Measurements from ENCODE around the gene SLC7A4.
"Not testable (repeated sequence)": the region's sequence is repeated elsewhere in the genome, so short reads cannot be mapped to it uniquely, and the experiment has no call there.

SLC7A4 gene

DNA sequence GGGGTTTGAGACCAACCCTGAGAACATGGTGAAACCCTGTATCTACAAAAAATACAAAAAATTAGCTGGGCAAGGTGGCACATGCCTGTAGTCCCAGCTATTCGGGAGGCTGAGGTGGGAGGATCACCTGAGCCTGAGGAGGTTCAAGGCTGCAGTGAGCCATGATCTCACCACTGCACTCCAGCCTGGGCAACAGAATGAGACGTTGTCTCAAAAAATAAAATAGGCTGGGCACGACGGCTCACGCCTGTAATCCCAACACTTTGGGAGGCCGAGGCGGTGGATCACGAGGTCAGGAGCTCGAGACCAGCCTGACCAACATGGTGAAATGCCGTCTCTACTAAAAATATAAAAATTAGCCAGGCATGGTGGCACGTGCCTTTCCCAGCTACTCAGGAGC is 32.1 kb upstream of the SLC7A4 start:
- not testable (repeated sequence) for DNase-seq (ENCODE audit: low read depth in 2 of 2)

- DNase-seq (ENCODE audit: low read depth in 2 of 2), result not testable (repeated sequence)
Observed at GRCh38 chr22:21061660-21062321, 29.4 kb upstream of the SLC7A4 start.

DNA sequence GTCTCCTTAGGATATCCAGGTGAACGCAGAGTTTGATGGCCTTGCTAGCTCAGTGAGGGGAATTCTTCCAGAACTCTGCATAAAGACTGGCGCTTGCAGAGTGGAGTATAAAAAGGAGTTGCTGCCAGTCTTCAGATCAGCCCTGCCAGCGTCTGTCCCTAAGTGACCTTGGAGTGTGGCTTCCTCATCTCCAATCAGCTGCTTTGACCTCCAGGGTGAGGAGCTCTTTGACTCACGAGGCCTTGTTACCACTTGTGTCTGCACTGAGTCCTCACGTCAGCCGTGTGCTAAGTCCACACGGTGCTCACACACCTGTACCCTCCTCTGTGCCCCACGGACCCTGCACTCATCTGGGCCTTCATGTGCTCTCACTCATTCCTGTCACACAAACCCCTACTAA is 28.0 kb upstream of the SLC7A4 start:
- not testable (repeated sequence) for DNase-seq (ENCODE audit: low read depth in 2 of 2)

DNA sequence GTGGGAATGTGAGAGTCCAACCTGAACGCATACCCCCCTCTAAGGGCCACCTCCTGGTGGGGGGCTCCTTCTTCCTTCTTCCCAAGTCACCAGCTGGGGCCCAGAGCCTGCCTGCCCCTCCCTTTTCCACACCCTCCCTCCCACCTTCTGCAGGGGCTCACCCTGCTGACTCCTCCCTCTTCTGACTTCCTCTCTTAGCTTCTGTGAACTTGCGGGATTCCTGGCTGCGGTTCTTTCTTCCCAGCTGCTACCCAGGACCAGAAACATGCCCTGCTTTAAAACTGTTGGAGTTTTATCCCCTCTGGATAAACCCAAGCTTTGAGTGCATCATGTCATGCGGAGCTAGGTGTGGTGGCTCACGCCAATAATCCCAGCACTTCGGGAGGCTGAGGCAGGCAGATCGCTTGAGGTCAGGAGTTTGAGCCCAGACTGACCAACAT is 23.5 kb upstream of the SLC7A4 start:
- DNase-seq (ENCODE audit: low read depth in 2 of 2), result no peak

GRCh38 chr22:21055564-21055834 is 23.1 kb upstream of the SLC7A4 start:
- DNase-seq (ENCODE audit: low read depth in 2 of 2), result no peak

DNA sequence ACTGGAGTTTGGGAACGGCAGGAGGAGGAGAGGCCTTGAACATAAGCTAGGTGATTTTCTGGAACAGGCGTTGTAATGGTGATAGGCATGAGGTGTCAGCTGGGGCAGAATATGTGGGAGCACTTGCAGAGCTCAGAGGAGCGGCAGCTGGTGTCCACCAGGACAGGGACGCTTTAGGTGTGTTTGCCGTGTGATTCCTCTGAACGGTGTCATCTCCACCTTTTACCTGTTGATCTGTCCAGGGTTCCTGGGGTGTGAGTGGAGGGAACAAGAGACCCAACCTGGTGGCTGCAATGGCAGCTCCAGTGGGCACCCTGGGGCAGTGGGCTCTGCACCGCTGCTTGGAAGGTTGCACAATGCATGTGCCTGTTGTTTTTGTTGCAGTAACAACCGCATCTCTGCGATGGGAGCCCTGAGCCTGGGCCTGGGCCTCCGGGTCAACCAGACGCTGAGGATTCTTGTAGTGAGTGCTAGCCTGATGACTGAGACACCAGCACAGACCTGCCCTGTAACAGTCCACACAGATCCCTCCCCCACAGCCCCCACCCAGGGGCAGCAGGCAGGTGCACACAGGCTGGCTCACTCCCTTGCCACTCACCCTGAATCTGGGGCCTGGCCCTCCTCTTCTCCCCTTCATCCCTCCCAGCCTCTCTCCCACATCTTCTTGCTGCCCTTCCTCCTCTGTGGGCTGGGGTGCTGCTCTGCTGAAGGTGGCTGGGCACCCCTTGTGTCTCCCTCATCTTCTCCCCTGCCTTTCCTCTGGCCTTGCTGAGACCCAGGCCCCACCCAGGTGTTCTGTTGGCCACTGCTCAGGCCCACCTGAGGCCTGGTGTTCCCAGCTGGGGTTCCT is 22.6 kb upstream of the SLC7A4 start:
- no peak for DNase-seq (ENCODE audit: low read depth in 2 of 2)

DNA sequence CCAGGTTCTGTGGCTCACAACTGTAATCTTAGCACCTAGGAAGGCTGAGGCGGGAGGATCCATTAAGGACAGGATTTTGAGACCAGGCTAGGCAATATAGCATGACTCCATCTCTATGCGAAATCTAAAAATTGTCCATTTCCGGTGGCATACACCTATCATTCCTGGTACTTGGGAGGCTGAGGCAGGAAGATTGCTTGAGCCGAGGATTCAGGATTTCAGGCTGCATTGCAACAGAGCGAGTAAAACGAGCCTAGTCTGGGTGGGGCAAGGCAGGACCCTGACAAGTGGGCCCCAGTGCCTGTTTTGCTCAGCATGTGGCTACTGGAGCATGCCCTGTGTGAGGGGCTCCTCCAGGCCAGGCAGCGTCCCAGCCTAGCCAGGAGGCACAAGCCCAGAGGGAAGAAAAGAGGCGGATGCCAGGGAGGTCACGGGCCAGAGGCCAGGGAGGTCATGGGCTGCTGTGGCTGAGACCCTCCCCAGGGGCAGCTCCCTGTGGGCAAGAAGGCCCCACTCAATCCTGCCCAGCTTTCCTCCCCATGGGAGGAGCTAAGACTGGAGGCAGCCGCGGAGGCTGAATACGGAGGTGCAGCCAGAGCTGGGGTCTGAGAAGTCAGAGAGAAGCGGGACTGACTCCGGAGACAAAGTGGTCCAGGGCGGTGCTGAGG is 21.8 kb upstream of the SLC7A4 start:
- no peak for DNase-seq (ENCODE audit: low read depth in 2 of 2)

- no peak for DNase-seq (ENCODE audit: low read depth in 2 of 2)
Observed at GRCh38 chr22:21052715-21053459, 20.5 kb upstream of the SLC7A4 start.

- DNase-seq (ENCODE audit: low read depth in 2 of 2), result no peak
Observed at GRCh38 chr22:21051831-21052400, 19.6 kb upstream of the SLC7A4 start.

GRCh38 chr22:21051145-21051830 is 18.9 kb upstream of the SLC7A4 start:
- DNase-seq (ENCODE audit: low read depth in 2 of 2), result no peak

- DNase-seq (ENCODE audit: low read depth in 2 of 2), result not testable (repeated sequence)
Observed at GRCh38 chr22:21048965-21049364, 16.6 kb upstream of the SLC7A4 start.

- DNase-seq (ENCODE audit: low read depth in 2 of 2), result not testable (repeated sequence)
Observed at GRCh38 chr22:21048448-21048847, 16.1 kb upstream of the SLC7A4 start.

DNA sequence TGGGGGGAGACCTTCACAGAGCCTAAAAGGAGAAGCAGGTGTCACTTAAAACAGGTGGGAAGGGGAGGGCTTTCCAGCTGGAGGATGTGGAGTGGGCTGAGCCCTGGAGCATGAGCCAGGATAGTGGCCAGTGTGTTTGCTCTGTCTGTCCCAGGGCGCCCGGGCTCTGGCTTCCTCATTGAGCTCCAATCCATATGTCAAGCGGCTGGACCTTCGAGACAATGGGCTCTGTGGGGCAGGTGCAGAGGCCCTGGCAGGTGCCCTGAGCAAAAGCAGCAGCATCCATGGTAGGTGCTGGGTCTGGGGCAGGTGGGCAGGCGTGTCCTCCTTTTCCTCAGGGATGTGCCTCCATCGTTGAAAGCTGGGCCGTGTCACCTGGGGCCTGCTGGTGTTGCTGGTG is 15.4 kb upstream of the SLC7A4 start:
- DNase-seq (ENCODE audit: low read depth in 2 of 2), result no peak

- DNase-seq (ENCODE audit: low read depth in 2 of 2), result no peak
Observed at GRCh38 chr22:21047035-21047661, 14.8 kb upstream of the SLC7A4 start.

DNA sequence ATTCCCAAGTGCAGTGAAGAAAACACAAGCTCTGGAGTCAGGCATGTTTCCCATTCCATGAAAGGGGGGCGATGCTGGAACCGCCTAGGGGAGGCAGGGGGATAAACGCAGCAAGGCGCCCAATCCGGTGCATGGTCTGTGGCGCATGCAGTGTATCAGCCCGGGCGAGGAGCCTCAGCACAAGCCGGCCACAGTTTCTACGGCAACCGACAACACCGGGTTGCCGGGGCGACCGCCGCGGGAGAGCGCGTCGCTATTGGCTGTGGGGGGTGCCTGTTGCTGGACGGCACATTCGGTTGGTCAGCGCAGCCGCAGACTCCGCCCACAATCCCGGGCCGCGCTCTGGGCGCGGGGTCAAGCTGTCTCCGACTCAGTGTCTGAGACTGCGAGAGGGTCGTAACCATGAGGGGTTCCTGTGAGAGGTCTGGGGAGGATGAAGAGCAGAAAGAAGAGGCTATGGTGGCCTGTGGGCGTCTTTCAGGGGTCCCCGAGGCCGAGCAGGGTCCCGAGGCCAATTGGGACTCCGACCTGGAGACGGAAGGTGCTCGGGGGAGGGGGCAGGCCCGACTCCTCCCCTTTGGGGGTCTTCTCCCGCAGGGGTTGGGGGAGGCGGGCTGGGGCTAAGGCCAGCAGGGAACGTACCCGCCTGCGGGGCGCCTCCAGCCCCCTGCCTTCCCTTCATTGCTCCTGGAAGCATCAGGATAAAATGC is 13.4 kb upstream of the SLC7A4 start, which contains the start of gene LRRC74B:
TSS of gene LRRC74B (plus strand) at position 362 of the 710 bp plus-strand sequence. CDS start at position 403, 41 bp downstream.
- peak; percentile 69 to 72 for DNase-seq (ENCODE audit: low read depth in 2 of 2)

GRCh38 chr22:21044931-21045584 is 12.7 kb upstream of the SLC7A4 start:
- DNase-seq (ENCODE audit: low read depth in 2 of 2), result no peak

GRCh38 chr22:21043860-21044535 is 11.6 kb upstream of the SLC7A4 start:
- DNase-seq (ENCODE audit: low read depth in 2 of 2), result no peak

DNA sequence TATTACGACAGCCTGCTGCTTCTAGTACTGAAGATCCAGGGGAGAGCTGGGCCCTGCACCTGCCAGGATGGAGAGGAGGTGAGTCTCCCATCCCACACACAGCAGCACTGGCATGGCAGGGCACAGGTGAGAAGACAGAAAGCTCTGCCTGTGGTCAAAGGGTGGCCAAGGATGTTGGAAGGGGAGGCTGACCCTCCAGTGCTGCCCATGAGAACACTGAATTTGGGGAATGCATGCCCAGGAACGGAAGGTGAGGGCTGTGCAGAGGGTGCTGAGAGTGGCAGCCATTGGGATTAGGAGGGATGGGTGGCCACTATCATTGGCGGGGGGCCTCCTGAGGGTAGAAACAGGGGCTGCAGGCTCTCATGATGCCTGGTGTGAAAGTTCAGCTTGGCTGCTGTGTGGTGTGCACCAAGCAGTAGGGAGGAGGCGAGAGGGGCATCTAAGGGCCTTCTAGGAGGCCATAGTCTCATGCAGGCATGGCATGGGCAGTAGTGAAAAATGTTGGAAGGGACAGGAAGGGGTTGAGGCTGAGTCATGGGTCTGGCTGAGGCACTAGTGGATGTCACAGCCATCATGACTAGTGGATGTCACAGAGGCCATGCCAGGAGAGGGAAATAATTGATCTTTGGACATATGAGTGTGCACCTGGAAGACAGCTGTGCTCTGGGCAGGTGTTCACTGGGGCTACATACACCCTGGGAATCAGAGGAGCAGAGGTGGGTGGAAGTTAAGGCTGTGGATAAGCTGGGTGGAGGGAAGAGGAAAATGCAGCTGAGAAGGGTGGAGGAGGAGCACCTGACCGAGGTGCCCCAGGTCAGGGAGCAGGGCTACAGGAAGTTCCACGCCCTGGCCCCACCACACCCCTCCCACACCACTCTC is 10.9 kb upstream of the SLC7A4 start:
- DNase-seq (ENCODE audit: low read depth in 2 of 2), result no peak

Data from stimulated activated CD4-positive, alpha-beta T cell treated with anti-CD3 and anti-CD28 coated beads, Interleukin-4, amount 100 ng/mL, for 48 hours (primary cell).